ENCODE results near the gene KIF12. TPM values are rescaled to one million over a fixed set of nuclear protein-coding genes. Genes with fewer than 3 reads are reported as not detected.

KIF12 gene
- total RNA-seq, 1 donor = not detected

DNA sequence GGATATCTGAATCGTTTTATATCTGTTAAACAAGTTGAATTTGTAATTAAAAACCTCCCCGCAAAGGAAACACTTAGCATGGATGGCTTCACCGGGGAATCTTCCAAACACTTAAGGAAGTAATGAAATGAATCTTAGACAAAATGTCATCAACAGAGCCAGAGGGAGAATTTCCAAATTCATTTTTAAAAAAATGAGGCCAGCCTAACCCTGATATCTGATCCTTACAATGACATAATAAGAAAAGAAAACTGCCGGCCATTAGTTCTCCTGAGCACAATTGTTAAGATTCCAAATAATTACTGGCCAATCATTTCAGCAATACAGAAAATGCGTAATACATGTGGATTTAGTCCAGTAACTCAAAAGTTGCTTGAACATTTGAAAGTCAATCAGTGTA is 6.1 kb upstream of the KIF12 start:
- no peak overlapping the region for H3K4me3 ChIP-seq (ENCODE audit: low read depth, low read length)
- TF ChIP-seq, protein P1, sequence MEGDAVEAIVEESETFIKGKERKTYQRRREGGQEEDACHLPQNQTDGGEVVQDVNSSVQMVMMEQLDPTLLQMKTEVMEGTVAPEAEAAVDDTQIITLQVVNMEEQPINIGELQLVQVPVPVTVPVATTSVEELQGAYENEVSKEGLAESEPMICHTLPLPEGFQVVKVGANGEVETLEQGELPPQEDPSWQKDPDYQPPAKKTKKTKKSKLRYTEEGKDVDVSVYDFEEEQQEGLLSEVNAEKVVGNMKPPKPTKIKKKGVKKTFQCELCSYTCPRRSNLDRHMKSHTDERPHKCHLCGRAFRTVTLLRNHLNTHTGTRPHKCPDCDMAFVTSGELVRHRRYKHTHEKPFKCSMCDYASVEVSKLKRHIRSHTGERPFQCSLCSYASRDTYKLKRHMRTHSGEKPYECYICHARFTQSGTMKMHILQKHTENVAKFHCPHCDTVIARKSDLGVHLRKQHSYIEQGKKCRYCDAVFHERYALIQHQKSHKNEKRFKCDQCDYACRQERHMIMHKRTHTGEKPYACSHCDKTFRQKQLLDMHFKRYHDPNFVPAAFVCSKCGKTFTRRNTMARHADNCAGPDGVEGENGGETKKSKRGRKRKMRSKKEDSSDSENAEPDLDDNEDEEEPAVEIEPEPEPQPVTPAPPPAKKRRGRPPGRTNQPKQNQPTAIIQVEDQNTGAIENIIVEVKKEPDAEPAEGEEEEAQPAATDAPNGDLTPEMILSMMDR (IDR thresholded peaks at IDR 0.05; ENCODE audit: insufficient read depth, low read length) = no peak
- peak; percentile 17 for DNase-seq (ENCODE audit: low read depth)

- no peak for DNase-seq (ENCODE audit: low read depth)
- TF ChIP-seq, protein P1 (IDR thresholded peaks at IDR 0.05; ENCODE audit: insufficient read depth, low read length) = no peak
- H3K4me3 ChIP-seq (ENCODE audit: low read depth, low read length) = no peak overlapping the region
These were observed 3.4 kb upstream of the KIF12 start for GRCh38 chr9:114102484-114102883.

DNA sequence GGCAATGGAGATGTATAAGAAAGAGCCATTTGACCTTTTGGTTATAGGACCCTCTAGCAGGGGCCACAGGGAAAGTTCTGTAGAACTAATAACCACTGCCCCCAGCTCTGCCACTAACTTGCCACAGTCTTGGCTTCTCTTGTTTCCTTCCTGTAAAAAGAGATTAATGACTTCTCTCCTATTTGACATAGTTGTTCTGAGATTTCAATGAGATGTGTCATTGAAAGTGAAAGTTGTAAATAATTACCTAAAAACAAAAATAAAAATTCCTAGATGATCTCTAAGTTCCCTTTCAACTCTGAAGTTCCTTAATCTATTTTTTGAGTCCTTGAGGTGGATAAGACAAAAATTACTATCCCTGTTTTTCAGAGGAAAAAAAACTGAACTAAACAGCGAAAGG is 1.4 kb upstream of the KIF12 start:
- no peak overlapping the region for H3K4me3 ChIP-seq (ENCODE audit: low read depth, low read length)
- TF ChIP-seq, protein P1 (IDR thresholded peaks at IDR 0.05; ENCODE audit: insufficient read depth, low read length) = no peak
- DNase-seq (ENCODE audit: low read depth) = no peak

DNA sequence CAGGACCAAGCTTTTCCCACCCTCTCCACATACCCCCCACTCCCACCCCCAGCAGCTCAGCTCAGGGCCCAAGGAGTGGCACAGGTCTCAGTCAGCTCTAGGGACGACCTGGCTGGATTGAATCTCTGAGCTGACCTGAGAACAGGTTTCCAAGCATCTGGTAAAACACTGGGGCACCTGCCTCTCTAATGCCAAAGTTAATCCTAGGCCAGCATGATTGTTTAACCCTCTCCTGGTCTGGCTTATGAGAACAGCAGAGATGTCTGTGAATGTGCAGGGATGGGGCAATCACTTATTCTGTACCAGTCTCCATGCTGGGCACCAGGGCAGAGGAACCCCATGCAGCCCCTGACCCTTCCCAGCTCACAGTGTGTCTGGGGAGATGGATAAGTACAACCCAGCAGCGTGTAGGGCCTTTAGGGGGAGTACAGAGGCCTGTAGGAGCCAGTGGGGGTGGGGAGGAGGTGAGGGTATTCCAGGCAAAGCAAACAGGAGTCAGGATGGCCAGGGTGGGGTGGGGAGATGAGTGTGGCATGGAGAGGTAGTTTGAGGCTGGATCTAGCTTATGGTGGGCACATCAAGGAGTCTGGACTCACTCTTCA is 678 bp upstream of the KIF12 start:
- DNase-seq (ENCODE audit: low read depth) = no peak
- H3K4me3 ChIP-seq (ENCODE audit: low read depth, low read length) = no peak overlapping the region
- TF ChIP-seq, protein P1 (IDR thresholded peaks at IDR 0.05; ENCODE audit: insufficient read depth, low read length) = no peak

- no peak for DNase-seq (ENCODE audit: low read depth)
- TF ChIP-seq, protein P1 (IDR thresholded peaks at IDR 0.05; ENCODE audit: insufficient read depth, low read length) = no peak
- H3K4me3 ChIP-seq (ENCODE audit: low read depth, low read length) = peak overlapping the region; percentile 50
These were observed 814 bp downstream of the KIF12 start for GRCh38 chr9:114098021-114098935.

DNA sequence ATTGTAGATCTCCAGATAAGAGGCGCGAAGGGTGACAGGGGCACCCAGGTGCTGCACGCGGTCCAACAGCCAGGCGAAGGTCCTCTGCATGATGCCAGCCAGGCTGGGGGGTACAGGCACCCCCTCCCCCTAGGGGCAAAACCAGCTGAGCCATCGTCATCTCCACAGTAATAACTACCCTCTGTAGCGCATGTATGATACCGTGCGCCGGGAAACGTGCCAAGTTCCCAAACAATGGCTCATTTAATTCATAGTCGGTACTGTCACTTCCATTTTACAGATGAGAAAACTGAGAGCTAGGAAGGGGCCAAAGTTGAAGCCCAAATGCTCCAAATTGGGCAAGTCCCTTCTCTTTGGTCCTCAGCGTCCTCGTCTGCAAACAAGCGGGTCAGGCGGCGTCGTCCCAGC is 1.5 kb downstream of the KIF12 start:
- TF ChIP-seq, protein P1 (IDR thresholded peaks at IDR 0.05; ENCODE audit: insufficient read depth, low read length) = no peak
- H3K4me3 ChIP-seq (ENCODE audit: low read depth, low read length) = no peak overlapping the region
- DNase-seq (ENCODE audit: low read depth) = no peak
